ENCODE measurements around the gene RNF19B.

GRCh38 chr1:32900956-32901822 lies 63.4 kb downstream of the RNF19B start, which contains the start of gene TMEM54:
- TF ChIP-seq CTCF (IDR thresholded peaks at IDR 0.05) (peak in 1 of 5 experiments; percentile 12), POLR2A (IDR thresholded peaks at IDR 0.05) (no peak)

Measured in tibial nerve (tissue), 3 donors.